HL-60/S4 treated with retinoic acid at 250 ng/mL for 4 days and 3 days (cell line): Measurements from ENCODE around the gene RNF123.

Experiments used
- in situ Hi-C: fragments of 300-500 bp; cut with MboI; formaldehyde crosslinking; loops from 2 replicates; pipeline ENCODE4 v1.7.0; 2022; ENCODE audit warnings: low sequenced_read_pairs

RNF123 gene

DNA sequence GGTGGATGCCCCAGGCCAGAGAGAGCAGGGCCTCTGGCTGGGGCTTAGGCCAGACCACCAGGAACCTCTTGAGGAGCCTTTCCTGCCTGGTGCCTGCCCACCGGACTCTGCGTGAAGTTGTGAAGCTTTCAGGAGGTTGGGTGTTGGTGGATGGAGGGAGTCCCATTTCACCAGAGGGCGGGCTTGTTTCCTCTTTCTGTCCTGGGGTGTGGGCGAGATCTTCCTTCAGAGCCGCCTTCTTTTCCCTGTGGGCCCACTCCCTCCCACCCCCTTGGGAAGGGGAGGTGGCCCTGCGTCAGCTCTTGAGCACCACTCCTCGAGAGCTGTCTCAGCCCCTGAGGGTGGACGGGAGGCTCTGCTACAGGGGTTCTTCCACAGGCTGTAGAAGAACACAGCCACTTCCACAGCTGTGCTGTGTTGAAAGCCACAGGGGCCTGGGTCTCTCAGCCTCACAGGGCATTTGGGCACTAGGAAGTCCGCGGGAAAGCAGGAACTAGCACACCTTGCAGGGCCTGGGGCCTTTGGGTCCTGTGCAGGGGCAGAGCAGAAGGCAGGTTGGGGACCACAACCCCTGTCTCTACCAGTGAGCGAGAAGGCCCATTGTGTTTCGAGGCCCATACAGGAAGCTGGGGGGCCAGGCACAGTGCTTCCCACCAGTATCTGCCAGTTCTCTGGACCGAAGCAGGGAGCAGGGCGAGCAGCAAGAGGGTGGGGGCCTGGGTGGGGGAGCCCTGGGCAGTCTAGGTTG lies 28.0 kb downstream of the RNF123 start:
- in situ Hi-C loops: no loop called here

DNA sequence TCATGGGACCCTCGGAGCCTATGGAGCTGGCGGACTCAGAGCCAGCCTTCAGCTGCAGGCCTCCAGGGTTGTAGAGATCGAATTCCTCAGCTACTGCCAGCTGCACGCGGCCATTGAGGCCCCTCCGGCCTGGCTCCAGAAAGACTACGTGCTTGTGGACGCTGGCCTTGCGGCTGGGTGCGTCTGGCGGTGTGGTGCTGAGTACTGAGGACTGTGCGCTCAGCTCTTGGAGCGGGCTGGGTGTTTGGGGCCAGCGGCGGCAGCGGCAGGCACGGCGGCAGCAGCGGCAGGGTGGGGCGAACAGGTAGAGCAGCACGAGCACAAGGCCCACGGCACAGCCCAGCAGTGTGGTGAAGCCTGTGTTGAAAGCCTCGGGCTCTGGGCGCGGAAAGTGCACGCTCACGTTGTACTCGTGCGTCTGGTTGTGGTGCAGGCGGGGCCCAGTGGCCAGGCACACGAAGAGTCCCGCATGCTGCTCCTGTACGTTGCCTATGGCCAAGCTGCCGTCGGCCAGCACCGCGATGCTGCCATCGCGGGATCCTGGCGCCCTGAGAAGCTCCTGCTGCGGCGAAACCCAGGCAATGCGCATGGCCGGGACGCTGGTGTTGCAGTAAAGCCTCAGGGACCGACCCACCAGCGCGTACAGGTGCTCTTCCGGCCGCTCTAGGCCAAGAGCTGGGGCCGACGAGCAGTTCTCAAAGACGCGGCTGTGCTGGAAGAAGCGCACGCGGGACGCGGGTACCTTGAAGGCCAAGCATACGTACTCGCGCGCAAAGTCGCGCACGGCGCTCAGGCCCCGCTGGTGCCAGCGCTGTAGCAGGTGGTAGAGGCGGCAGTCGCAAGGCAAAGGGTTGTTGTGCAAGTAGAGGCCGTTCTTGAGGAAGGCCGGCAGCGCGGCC lies 28.9 kb downstream of the RNF123 start:
- in situ Hi-C loops: no loop called here

DNA sequence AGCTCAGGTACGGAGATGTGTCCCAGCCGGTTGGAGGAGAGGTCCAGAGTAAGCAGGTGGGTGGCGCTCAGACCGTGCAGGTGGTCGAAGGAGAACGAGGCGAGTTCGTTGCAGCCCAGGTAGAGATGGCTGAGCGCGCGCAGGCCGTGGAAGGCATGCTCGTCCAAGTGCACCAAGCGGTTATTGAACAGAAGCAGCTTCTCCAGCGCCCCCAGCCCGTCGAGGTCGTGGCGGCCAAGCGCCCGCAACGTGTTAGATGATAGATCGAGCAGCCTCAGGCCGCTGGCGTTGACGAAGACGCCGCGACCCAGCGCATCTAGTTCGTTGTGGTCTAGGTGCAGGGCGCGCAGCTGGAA lies 29.5 kb downstream of the RNF123 start:
- in situ Hi-C loops: no loop called here

DNA sequence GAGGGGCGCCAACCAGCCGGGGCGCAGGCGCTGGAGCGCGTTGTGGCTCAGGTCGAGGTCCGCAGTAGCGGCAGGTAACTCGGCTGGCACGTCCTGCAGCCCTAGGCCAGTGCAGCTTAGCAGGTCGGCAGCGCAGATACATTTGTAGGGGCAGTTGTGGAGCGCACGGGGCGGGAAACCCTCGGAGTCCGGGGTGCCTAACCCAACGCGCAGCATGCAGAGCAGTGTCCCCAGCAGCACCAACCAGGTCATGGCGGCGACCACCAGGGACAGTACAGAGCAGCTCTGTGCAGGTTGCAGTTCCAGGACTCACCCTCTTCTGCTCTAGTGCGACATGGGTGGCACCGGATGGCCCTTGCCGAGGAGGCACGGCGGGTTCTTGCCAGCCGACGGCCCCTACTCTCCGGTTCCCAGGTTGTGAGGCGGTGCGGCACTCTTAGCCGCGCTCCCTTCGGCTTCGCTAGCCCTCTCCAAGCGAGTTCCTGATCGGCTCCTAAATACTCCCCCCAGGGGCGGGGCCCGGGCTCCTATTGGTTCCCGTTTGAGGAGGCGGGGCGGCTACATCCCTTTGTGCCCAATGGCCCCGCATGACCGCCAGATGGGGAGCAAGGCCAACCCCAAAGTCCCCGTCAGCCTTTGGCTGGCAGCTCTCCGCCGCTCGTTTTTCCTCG lies 30.0 kb downstream of the RNF123 start, which contains the start of gene AMIGO3:
TSS of gene AMIGO3 (minus strand) at position 471 of the 671 bp plus-strand sequence. CDS start at position 252, 219 bp downstream.
- in situ Hi-C loops: no loop called here

DNA sequence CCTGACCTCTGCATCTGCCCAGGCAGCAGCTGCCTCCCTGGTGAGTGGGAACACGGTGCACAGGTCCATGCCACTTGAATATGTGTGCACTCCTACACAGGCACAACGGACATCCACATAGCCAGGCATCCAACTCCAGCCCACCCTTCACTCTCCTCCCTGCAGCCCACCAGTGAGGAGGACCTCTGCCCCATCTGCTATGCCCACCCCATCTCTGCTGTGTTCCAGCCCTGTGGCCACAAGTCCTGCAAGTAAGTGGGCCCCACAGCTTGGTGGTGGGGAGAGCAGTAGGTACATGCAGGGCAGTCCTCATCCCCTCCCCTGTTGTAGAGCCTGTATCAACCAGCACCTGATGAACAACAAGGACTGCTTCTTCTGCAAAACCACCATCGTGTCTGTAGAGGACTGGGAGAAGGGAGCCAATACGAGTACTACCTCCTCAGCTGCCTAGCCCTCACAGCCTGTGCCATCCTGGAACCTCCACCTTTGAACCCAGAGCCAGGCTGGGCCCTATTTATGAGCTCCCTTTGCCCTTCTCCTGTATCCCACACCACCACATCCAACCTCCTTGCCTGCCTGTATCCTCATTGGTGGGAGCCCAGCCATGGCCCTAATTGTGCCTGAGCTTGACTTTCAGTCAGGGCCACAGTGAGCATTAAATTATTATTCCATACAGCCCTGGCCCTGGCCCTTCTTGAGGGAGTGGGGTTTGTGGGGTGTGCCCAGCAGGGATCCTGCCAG lies 31.7 kb downstream of the RNF123 start:
- in situ Hi-C loops: no loop called here

DNA sequence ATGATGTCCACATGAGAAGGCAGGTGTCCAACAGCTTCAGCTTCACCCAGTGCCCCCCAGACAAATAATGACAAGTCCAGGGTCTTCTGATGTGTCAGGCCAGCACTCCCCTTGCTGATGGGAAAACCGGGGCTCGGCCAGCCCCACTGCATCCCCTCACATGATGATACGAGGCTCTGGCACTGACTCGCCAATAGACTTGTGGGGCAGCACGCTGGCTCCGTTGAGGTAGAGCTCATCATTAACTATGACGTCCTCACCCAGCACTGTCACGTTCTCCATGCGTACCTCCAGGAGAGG lies 32.2 kb downstream of the RNF123 start:
- in situ Hi-C loops: no loop called here

DNA sequence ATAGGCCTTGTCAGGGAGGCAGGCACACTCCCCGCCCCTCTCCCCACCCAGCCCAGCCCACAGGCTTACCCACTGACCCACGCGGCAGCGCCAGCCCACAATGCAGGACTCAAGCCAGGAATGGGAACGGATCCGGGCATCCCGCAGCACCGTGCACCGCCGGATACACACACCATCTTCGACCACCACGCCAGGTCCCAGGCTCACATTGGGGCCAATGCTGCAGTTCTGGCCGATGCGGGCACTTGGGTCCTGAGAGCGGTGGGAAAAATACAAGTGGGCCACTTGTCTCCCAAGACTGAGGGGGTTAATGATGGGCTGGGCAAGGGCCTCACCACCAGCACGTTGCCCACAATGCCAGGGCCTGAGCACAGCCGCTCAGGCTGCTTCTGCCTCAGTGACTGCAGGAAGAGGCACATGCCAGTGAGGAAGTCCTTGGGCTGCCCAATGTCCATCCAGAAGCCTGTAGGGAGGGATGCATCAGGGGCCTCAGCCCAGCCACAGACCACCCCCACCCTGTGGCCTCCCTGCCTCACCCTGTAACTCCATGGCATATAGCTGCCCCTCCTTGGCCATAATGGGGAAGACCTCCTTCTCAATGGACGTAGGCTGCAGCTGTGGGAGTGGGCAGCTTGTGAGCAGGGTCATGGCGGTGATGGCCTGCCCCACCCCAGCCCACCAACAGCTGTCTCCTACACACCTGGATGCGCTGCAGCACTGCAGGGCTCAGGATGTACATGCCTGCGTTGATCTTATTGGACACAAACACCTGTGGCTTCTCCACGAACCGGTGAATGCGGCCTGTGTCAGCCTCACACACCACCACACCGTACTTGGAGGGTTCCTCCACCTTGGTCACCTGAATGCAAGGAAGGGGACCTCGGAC lies 32.8 kb downstream of the RNF123 start:
- in situ Hi-C loops: no loop called here

DNA sequence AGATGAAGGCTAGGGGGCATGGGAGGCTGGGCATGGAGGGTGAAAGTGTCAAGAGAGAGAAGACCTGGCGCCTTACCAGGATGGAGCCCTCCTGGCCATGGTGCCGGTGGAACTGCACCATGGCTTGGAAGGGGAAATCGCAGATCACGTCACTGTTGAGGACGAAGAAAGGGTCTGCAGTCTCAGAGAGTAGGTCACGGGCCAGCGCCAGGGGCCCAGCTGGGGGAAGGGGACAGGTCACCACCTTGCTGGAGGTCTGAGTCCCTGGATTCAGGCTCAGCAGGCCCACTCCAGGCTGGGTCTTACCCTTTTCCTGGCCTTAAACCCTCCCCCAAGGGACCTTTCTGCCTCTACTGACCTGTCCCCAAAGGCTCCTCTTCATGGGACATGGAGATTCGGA lies 33.5 kb downstream of the RNF123 start:
- in situ Hi-C loops: no loop called here

DNA sequence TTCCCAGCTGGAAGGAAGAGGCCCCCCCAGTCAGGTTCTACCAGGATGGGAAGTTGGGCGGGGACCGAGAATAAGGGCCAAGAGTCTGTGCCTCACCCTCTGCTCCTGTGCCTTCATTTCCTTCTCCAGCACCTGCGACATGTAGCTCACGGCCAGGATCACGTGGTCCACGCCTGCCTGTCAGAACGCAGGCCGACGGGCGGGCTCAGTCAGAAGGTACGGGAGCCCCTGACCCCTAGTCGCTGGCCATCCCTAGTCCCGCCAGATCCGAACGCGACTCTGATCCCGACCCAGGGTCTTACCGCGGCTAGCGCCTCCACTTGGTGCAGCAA lies 33.9 kb downstream of the RNF123 start:
- in situ Hi-C loops: no loop called here

DNA sequence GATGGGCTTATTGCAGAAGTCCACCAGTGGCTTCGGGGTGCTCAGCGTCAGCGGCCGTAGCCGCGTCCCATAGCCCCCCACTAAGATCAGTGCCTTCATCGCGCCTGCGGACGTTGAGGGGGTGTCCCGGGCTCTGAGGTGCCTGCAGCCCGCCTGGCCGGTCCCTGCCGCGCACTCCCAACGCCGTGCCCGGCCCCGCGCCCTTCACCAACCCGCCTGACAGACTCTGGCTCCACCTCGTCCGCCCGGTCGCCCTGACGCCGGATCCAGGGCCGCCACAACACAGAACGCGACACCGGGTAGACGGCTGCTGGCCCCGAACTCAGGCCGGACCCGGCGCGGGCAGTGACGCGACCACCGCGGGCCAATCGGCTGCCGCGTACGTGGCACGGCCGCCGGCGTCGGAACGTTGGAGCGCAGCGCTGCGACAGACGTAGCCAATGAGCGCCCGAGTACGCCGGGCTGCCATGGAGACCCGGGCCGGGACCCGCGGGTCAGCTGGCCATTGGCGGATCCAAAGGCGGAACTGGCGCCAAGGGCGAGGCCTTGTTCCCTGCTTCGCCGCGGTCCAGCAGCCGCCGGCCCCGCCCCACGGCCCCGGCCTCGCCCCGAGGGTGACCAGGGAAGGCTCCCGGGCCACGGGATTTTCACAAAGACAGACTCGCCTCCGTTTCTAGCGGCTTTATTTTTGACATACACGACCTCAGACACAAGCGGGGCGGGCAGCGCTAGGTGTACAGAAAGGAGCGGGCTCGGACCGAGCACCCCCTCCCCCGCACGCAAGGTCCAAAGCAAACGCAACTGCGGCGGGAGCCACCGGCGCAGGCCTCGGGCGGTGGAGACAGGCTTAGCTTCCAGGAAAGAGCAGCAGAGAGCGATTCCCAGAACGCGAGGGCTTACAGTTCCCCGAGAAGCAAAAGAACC lies 34.5 kb downstream of the RNF123 start, which contains the start of gene GMPPB:
TSS of gene GMPPB (minus strand) at position 324 of the 924 bp plus-strand sequence. CDS start at position 99, 225 bp downstream.
- in situ Hi-C loops: no loop called here

DNA sequence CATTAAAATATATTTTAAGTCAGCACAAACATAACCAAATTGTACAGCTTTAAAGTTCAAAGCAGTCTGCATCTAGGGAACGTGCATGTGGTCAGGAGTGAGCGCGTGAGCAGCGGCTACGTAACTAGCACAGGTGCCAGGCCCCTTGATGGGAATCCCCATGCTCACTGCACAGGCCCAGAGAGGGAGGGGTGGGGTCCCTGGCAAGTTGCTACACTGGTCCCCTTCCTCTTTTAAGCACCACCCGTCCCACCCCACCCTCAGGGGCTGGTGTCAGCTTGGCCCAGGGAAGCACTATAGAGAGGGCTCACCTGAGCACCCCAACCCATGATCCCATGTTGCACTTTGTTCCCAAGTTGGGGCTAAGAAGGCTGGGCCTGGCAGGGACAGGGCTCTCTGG lies 35.2 kb downstream of the RNF123 start:
- in situ Hi-C loops: no loop called here

DNA sequence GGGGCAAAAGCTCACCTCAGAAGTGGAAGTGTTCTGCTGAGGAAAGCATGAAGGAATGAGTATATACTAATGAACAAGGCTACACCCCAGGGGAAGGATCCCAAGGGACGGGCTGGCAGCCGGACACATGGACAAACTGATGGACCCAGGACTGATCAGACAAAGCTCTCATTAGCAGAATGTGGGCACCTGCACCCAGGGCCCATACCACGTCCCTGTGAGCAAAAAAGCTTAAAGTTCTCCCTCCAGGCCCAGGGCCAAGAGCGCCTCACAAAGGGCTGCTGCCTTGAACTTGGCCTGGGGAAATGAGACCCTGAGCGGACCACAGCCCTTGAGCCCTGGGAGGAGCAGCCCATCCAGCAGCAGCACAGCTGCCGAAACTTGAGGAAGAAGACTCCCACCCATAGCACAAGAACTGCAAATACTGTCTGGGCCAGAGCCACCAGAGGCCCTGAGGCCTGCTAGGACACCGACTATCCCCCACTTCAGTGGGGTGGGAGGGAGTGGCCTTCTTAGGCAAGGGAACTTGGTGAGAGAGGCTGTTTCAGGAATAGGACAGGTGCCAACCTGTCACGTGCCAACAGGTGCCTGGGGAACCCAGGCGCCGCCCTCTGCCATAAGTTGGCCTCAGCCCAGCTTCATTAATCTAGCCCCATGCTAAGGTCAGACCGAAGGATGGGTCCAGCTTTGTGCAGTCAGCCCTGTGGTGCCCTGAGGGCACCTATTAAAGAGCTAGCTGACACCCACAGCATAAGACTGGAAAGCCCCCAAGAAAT lies 36.7 kb downstream of the RNF123 start:
- in situ Hi-C loops: no loop called here

DNA sequence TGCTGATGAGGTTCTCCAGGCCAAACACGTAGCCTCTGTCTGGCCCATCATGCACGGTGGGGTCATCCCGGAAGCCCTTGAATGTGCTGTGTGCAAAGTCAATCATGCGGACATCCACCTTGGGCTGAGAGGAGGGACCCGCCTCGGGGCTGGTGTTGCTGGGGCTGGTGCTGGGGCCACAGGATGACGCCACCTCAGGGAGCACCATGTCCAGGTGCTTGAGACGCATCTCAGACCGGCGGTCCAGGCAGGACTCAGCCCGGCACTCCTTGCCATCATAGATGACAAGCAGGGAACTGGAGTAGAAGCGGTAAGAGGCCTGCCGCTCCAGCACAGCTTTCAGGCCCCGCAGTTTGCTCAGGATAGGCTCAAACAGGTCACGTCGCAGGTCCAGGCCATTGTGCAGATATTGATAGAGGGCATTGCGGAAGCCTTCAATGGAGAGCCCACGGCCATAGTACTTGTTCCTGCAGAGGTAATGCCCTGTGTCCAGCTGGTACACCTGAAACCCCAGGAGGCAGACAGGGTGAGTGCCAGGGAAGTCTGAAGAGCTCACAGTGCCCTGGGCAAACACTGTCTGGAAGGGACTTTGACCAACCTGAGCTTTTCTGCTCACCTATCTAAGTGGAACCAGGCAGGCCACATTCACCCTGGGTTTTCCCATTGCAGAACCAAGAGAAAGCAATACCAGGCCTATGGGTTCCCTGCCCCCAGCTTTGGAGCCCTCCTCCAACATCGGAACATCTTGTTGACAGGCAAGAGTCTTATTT lies 38.0 kb downstream of the RNF123 start:
- in situ Hi-C loops: no loop called here

DNA sequence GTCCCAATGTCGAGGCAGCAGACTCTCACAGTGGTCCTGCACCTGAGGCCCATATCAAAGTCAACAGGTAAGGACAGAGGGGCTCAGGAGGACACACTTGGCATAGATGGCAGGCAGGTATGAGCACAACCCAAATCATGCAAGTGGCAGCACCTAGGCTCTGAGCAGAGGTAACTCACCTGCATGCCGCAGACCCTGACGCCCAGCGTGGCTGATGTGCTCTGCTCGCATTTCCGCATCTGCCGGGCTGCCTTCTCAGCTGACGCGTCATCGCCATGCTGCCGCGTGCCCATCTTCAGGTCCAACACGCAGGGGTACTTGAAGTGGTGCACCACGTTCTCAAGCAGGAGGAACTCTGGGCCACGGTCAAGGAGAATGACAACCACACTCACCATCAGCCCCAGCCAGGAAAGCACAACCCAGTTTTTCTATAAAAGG lies 38.6 kb downstream of the RNF123 start:
- in situ Hi-C loops: no loop called here

DNA sequence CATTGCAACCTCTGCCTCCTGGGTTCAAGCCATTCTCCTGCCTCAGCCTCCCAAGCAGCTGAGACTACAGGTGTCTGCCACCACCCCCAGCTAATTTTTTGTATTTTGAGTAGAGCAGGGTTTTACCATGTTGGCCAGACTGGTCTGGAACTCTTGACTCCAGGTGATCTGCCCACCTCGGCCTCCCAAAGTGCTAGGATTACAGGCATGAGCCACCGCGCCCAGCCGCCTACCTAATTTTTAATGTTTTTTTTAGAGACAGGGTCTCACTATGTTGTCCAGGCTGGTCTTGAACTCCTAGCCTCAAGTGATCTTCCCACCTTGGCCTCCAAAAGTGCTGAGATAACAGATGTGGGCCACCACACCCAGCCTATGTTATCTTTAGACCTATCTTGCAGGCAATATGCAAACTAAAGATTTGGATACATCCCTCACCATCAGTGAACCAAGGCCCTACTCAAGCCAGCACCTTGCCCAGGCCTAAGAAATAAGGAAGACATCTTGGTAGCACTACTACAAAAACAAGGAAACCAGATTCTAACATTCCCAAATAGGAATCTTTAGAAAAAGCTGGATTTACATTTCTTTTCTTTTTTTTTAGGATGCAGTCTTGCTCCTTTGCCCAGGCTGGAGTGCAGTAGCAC lies 40.7 kb downstream of the RNF123 start:
- in situ Hi-C loops: no loop called here

DNA sequence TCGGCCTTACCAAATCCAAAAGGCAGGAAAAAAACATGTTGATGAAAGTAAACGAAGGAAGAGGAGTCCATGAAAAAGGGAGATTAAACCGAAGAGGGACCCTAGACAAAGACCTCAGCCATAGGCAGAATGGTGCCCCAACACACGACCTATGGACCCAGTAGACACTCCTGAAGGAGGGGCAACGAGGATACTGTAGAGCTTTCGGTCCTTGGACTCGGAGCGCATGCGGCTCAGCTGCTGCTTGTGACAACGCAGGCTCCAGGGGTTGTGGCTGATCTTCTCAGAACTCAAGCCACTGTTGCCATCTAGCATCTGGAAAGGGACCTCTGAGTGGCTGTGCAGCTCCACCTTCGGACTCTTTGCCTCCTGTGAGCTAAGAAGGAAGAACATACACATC lies 43.2 kb downstream of the RNF123 start:
- in situ Hi-C loops: no loop called here

DNA sequence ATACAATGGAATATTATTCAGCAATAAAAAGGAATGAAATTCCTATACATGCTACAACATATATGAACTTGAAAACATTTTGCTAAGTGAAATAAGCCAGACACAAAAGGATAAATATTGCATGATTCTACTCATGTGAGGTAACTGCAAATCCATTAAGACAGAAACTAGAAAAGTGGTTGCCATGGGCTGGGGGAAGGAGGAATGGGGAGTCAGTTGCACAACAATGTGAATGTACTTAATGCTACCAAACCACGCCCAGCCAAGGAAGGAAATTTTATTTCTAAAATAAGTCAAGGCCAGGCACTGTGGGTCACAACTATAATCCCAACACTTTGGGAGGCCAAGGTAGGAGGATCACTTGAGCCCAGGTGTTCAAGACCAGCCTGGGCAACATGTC lies 44.2 kb downstream of the RNF123 start:
- in situ Hi-C loops: no loop called here
